Panc1 (cell line): ENCODE results near the gene NET1.

Experiments used
- POLR2AphosphoS5 ChIP-seq: IDR thresholded peaks from 2 replicates; pipeline ENCODE4 v1.6.1; 2012; ENCODE audit warnings: mild to moderate bottlenecking, low read depth, low read length, moderate library complexity
- TF ChIP-seq, protein P1 (sequence below), 2 experiments: IDR thresholded peaks; 2 replicates each; pipeline ENCODE4 v1.6.1; 2011 to 2012; ENCODE audit warnings: low read depth in 2 of 2, control low read depth in 1 of 2, low read length in 1 of 2, mild to moderate bottlenecking in 1 of 2, moderate library complexity in 1 of 2; ENCODE audit not compliant: insufficient read depth in 1 of 2
- TF ChIP-seq, protein P2 (sequence below): fragments of 450-650 bp; IDR thresholded peaks from 2 replicates; pipeline ENCODE4 v1.5.1; 2017; ENCODE audit warnings: mild to moderate bottlenecking

DNA sequence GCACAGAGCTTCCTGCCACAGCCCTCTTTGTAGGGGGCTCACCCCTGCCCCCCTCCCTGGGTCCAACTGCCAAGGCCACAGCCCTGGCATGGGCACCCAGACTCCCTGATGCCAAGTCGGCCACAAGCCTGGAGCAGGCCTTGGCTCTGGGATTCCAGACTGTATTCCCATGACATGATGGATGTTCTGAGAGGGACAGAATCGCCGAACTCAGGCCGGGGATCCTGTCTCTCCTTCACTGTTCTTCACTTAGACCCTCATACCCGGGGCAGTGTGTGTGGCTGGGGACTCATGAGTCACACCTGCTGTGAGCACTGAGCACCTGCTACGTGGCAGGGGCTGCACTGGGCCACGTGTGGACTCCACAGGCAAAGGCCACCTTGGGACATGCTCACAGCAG is 79.1 kb downstream of the NET1 start:
- TF ChIP-seq, protein P1, sequence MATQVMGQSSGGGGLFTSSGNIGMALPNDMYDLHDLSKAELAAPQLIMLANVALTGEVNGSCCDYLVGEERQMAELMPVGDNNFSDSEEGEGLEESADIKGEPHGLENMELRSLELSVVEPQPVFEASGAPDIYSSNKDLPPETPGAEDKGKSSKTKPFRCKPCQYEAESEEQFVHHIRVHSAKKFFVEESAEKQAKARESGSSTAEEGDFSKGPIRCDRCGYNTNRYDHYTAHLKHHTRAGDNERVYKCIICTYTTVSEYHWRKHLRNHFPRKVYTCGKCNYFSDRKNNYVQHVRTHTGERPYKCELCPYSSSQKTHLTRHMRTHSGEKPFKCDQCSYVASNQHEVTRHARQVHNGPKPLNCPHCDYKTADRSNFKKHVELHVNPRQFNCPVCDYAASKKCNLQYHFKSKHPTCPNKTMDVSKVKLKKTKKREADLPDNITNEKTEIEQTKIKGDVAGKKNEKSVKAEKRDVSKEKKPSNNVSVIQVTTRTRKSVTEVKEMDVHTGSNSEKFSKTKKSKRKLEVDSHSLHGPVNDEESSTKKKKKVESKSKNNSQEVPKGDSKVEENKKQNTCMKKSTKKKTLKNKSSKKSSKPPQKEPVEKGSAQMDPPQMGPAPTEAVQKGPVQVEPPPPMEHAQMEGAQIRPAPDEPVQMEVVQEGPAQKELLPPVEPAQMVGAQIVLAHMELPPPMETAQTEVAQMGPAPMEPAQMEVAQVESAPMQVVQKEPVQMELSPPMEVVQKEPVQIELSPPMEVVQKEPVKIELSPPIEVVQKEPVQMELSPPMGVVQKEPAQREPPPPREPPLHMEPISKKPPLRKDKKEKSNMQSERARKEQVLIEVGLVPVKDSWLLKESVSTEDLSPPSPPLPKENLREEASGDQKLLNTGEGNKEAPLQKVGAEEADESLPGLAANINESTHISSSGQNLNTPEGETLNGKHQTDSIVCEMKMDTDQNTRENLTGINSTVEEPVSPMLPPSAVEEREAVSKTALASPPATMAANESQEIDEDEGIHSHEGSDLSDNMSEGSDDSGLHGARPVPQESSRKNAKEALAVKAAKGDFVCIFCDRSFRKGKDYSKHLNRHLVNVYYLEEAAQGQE (IDR thresholded peaks at IDR 0.05; ENCODE audit: insufficient read depth in 1 of 2, low read depth in 2 of 2, low read length in 1 of 2): no peak
- TF ChIP-seq, protein P2, sequence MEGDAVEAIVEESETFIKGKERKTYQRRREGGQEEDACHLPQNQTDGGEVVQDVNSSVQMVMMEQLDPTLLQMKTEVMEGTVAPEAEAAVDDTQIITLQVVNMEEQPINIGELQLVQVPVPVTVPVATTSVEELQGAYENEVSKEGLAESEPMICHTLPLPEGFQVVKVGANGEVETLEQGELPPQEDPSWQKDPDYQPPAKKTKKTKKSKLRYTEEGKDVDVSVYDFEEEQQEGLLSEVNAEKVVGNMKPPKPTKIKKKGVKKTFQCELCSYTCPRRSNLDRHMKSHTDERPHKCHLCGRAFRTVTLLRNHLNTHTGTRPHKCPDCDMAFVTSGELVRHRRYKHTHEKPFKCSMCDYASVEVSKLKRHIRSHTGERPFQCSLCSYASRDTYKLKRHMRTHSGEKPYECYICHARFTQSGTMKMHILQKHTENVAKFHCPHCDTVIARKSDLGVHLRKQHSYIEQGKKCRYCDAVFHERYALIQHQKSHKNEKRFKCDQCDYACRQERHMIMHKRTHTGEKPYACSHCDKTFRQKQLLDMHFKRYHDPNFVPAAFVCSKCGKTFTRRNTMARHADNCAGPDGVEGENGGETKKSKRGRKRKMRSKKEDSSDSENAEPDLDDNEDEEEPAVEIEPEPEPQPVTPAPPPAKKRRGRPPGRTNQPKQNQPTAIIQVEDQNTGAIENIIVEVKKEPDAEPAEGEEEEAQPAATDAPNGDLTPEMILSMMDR: no peak
- no peak for TF ChIP-seq POLR2AphosphoS5
